ENCODE measurements around the gene FRMD8. TPM values are rescaled to one million over a fixed set of nuclear protein-coding genes. Genes with fewer than 3 reads are reported as not detected.
"Not testable (repeated sequence)": the region's sequence is repeated elsewhere in the genome, so short reads cannot be mapped to it uniquely, and the experiment has no call there.

FRMD8 gene
- total and polyA plus RNA-seq, 4 donors = 2.8 to 22.8 (median 15.0) TPM

- H3K4me1 ChIP-seq (ENCODE audit: control insufficient read depth in 4 of 4, insufficient read depth in 4 of 4, low read length in 3 of 4) = no peaks in the 10 kb centered on the region
- TF ChIP-seq EGR1 (IDR thresholded peaks at IDR 0.05; ENCODE audit: low read depth in 2 of 2) (peak in 1 of 2 donors; percentile 11), JUND (IDR thresholded peaks at IDR 0.05) (no peak), HNF4A (conservative IDR thresholded peaks at IDR 0.05) (peak in 1 of 2 donors; percentile 2), REST (IDR thresholded peaks at IDR 0.05) (peak; percentile 6)
- DNase-seq (ENCODE audit: low spot score) = no peak
- H3K27ac ChIP-seq (ENCODE audit: low read depth in 1 of 2, low read length in 2 of 2) = peak overlapping the region in 1 of 2 donors; percentile 54
- 80% methylated on average over 3 of the region's 3 CpGs for WGBS
- H3K36me3 ChIP-seq (ENCODE audit: control insufficient read depth in 4 of 4, insufficient read depth in 3 of 4, low read depth in 1 of 4, low read length in 3 of 4) = peaks cover 0 to 5% (median 2%) of the 10 kb centered on the region in 4 donors
- H3K9ac ChIP-seq (ENCODE audit: low read depth in 1 of 2, low read length in 2 of 2) = no peak overlapping the region
- no peaks in the 10 kb centered on the region for H3K9me3 ChIP-seq (ENCODE audit: control insufficient read depth in 4 of 4, low read length in 3 of 4)
- no peak overlapping the region for H3K4me3 ChIP-seq (ENCODE audit: low read depth in 1 of 3, low read length in 3 of 3)
- H3K27me3 ChIP-seq (ENCODE audit: control insufficient read depth in 4 of 4, insufficient read depth in 4 of 4, low read length in 3 of 4) = no peaks in the 10 kb centered on the region
These were observed 62.1 kb downstream of the FRMD8 start for GRCh38 chr11:65448418-65449105.

GRCh38 chr11:65451301-65451700 is 64.9 kb downstream of the FRMD8 start:
- H3K36me3 ChIP-seq (ENCODE audit: control insufficient read depth in 4 of 4, insufficient read depth in 3 of 4, low read depth in 1 of 4, low read length in 3 of 4); DNase-seq (ENCODE audit: low spot score); H3K27ac ChIP-seq (ENCODE audit: low read depth in 1 of 2, low read length in 2 of 2); H3K27me3 ChIP-seq (ENCODE audit: control insufficient read depth in 4 of 4, insufficient read depth in 4 of 4, low read length in 3 of 4); H3K4me1 ChIP-seq (ENCODE audit: control insufficient read depth in 4 of 4, insufficient read depth in 4 of 4, low read length in 3 of 4); H3K9ac ChIP-seq (ENCODE audit: low read depth in 1 of 2, low read length in 2 of 2); H3K4me3 ChIP-seq (ENCODE audit: low read depth in 1 of 3, low read length in 3 of 3); H3K9me3 ChIP-seq (ENCODE audit: control insufficient read depth in 4 of 4, low read length in 3 of 4): not testable (repeated sequence)
- 95% methylated on average over 30 of the region's 30 CpGs for WGBS

GRCh38 chr11:65452259-65452658 is 65.8 kb downstream of the FRMD8 start:
- not testable (repeated sequence) for H3K27me3 ChIP-seq (ENCODE audit: control insufficient read depth in 4 of 4, insufficient read depth in 4 of 4, low read length in 3 of 4); H3K36me3 ChIP-seq (ENCODE audit: control insufficient read depth in 4 of 4, insufficient read depth in 3 of 4, low read depth in 1 of 4, low read length in 3 of 4); H3K9ac ChIP-seq (ENCODE audit: low read depth in 1 of 2, low read length in 2 of 2); DNase-seq (ENCODE audit: low spot score); H3K27ac ChIP-seq (ENCODE audit: low read depth in 1 of 2, low read length in 2 of 2); H3K4me1 ChIP-seq (ENCODE audit: control insufficient read depth in 4 of 4, insufficient read depth in 4 of 4, low read length in 3 of 4); H3K4me3 ChIP-seq (ENCODE audit: low read depth in 1 of 3, low read length in 3 of 3); H3K9me3 ChIP-seq (ENCODE audit: control insufficient read depth in 4 of 4, low read length in 3 of 4)
- WGBS = 46% methylated on average over 3 of the region's 3 CpGs

GRCh38 chr11:65452806-65453490 is 66.5 kb downstream of the FRMD8 start:
- Histone ChIP-seq H3K36me3 (ENCODE audit: control insufficient read depth in 4 of 4, insufficient read depth in 3 of 4, low read depth in 1 of 4, low read length in 3 of 4) (no peaks in the 10 kb centered on the region), H3K4me3 (ENCODE audit: low read depth in 1 of 3, low read length in 3 of 3) (no peak overlapping the region), H3K9me3 (ENCODE audit: control insufficient read depth in 4 of 4, low read length in 3 of 4) (no peaks in the 10 kb centered on the region), H3K4me1 (ENCODE audit: control insufficient read depth in 4 of 4, insufficient read depth in 4 of 4, low read length in 3 of 4) (peaks cover 0 to 10% (median 4%) of the 10 kb centered on the region in 4 donors), H3K27ac (ENCODE audit: low read depth in 1 of 2, low read length in 2 of 2) (no peak overlapping the region), H3K9ac (ENCODE audit: low read depth in 1 of 2, low read length in 2 of 2) (no peak overlapping the region), H3K27me3 (ENCODE audit: control insufficient read depth in 4 of 4, insufficient read depth in 4 of 4, low read length in 3 of 4) (no peaks in the 10 kb centered on the region)
- DNase-seq (ENCODE audit: low spot score) = no peak
- WGBS = 89% methylated on average over 8 of the region's 8 CpGs
- TF ChIP-seq RXRA (IDR thresholded peaks at IDR 0.05) (no peak), NR2F2 (IDR thresholded peaks at IDR 0.05) (no peak), YY1 (IDR thresholded peaks at IDR 0.05) (no peak), FOXA2 (IDR thresholded peaks at IDR 0.05) (no peak), HNF4G (IDR thresholded peaks at IDR 0.05) (no peak), CTCF (IDR thresholded peaks at IDR 0.05; ENCODE audit: low read depth, low read length, missing input control) (no peak), HNF4A (conservative IDR thresholded peaks at IDR 0.05) (no peak), GABPA (IDR thresholded peaks at IDR 0.05 in 1 of 2, conservative IDR thresholded peaks at IDR 0.05 in 1 of 2) (no peak), JUND (IDR thresholded peaks at IDR 0.05) (no peak), TAF1 (conservative IDR thresholded peaks at IDR 0.05) (no peak), ZBTB33 (IDR thresholded peaks at IDR 0.05) (no peak), FOXA1 (IDR thresholded peaks at IDR 0.05) (no peak)
